K562 (cell line): ENCODE data around the gene SPAG17. TPM values are rescaled to one million over a fixed set of nuclear protein-coding genes. Genes with fewer than 3 reads are reported as not detected.

Source experiments
- ATAC-seq: fragments of 200-7000 bp; cut with Tn5 transposase; 3 replicates; pipeline ENCODE4 v1.9.1; 2020; ENCODE audit warnings: moderate library complexity
- BruUV-seq: library from RNA; stranded (reverse); fragments of 400-500 nt; replicated peaks from 2 replicates; lab custom pipeline; 2021; lab: Mats Ljungman, UMichigan
- CTCF ChIA-PET: fragments of 300-600 bp; formaldehyde crosslinking; extraction: SDS; loops from one replicate; lab custom pipeline; 2021; ENCODE audit warnings: low intra/inter-chr PET ratio; lab: Yijun Ruan, JAX
- POLR2A ChIA-PET: fragments of 300-600, 350-650 bp; sonication (Branson Sonifier 250); formaldehyde crosslinking; extraction: SDS; loops from one replicate; lab custom pipeline; 2021; ENCODE audit warnings: antibody characterized with exemption, inconsistent platforms; lab: Yijun Ruan, JAX
- DNase-seq, 4 experiments: peaks; one replicate each; pipeline versions ENCODE4 v3.0.0 to v3.0.0-alpha.2; 2011 to 2018; ENCODE audit warnings: low spot score in 3 of 4, mixed read lengths in 3 of 4; ENCODE audit errors: extremely low read depth in 1 of 4
- FAIRE-seq: peaks from 2 replicates; lab custom pipeline; 2011; peaks lifted over from hg19 to GRCh38; lab: Jason Lieb, UNC
- H2AFZ ChIP-seq: 2 replicates; pipeline ENCODE4 v1.6.0; 2011; ENCODE audit warnings: low read depth, low read length, control low read depth, inconsistent platforms
- H3K27ac ChIP-seq: fragments of 200-600 bp; 3 replicates; pipeline ENCODE4 v1.8.0; 2011; ENCODE audit warnings: low read depth, mild to moderate bottlenecking, control low read depth, inconsistent platforms, low read length, moderate library complexity, mixed read lengths; ENCODE audit errors: extremely low read depth
- H3K27me3 ChIP-seq, 2 experiments: fragments of 300-600 bp in 1 of 2; 2 replicates in 1 of 2; 3 replicates in 1 of 2; pipeline versions ENCODE4 v1.6.0 to v1.8.0; 2011; ENCODE audit warnings: inconsistent platforms in 2 of 2, low read length in 2 of 2, mild to moderate bottlenecking in 1 of 2, mixed read lengths in 1 of 2, moderate library complexity in 1 of 2; ENCODE audit not compliant: control insufficient read depth in 2 of 2, insufficient read depth in 2 of 2
- H3K36me3 ChIP-seq: fragments of 300-600 bp; 3 replicates; pipeline ENCODE4 v1.8.0; 2011; ENCODE audit warnings: mild to moderate bottlenecking, low read length, inconsistent platforms; ENCODE audit not compliant: control insufficient read depth, insufficient read depth
- H3K4me1 ChIP-seq, 2 experiments: fragments of 200-600 bp in 1 of 2; replicated peaks in 1 of 2; 2 replicates in 1 of 2; 3 replicates in 1 of 2; pipeline versions ENCODE4 v1.5.1 to v1.8.0; 2011; ENCODE audit warnings: inconsistent platforms in 2 of 2, low read length in 2 of 2, mild to moderate bottlenecking in 1 of 2, mixed read lengths in 1 of 2, moderate library complexity in 1 of 2; ENCODE audit not compliant: control insufficient read depth in 2 of 2, insufficient read depth in 2 of 2
- H3K4me2 ChIP-seq: 2 replicates; pipeline ENCODE4 v1.6.1; 2011; ENCODE audit warnings: low read length, control low read depth, inconsistent platforms, mixed read lengths; ENCODE audit not compliant: insufficient read depth
- H3K4me3 ChIP-seq: fragments of 200-600 bp; sonication (generic), shearing (Covaris generic); 2 replicates; pipeline ENCODE4 v1.5.1; 2016; ENCODE audit warnings: control low read depth, inconsistent platforms
- H3K79me2 ChIP-seq: fragments of 200-600 bp; 3 replicates; pipeline ENCODE4 v1.8.0; 2011; ENCODE audit warnings: low read length, inconsistent platforms; ENCODE audit not compliant: control insufficient read depth, insufficient read depth
- H3K9ac ChIP-seq, 2 experiments: 2 replicates each; pipeline versions ENCODE4 v1.6.0 to v1.6.1; 2011; ENCODE audit warnings: low read depth in 2 of 2, low read length in 2 of 2, control low read depth in 1 of 2, inconsistent platforms in 1 of 2, mild to moderate bottlenecking in 1 of 2, mixed read lengths in 1 of 2; ENCODE audit not compliant: insufficient read depth in 1 of 2
- H3K9me1 ChIP-seq: one replicate; pipeline ENCODE4 v1.6.0; 2011; ENCODE audit warnings: inconsistent platforms, mild to moderate bottlenecking, low read length, moderate library complexity; ENCODE audit not compliant: control insufficient read depth, insufficient read depth
- H3K9me3 ChIP-seq: replicated peaks from 2 replicates; pipeline ENCODE4 v1.5.1; 2011; ENCODE audit warnings: low read depth, low read length, inconsistent platforms; ENCODE audit not compliant: control insufficient read depth, insufficient read depth
- H4K20me1 ChIP-seq: replicated peaks from 2 replicates; pipeline ENCODE4 v1.6.1; 2011; ENCODE audit warnings: low read length, inconsistent platforms, mixed read lengths; ENCODE audit not compliant: control insufficient read depth, insufficient read depth
- ATF2 ChIP-seq: sonication (generic); formaldehyde crosslinking; IDR thresholded peaks from 2 replicates; pipeline ENCODE4 v1.8.1; 2022; ENCODE audit warnings: missing genetic modification reagents
- CBX2 ChIP-seq: fragments of 200-600 bp; sonication (generic); IDR thresholded peaks from one replicate; pipeline ENCODE4 v1.6.1; 2012; ENCODE audit warnings: mild to moderate bottlenecking, low read length, inconsistent platforms; ENCODE audit not compliant: insufficient read depth, poor library complexity, severe bottlenecking
- CUX1 ChIP-seq: fragments of 200-800 bp; sonication (Bioruptor generic); IDR thresholded peaks from 2 replicates; pipeline ENCODE4 v1.6.1; 2016; ENCODE audit warnings: missing genetic modification characterization, missing compliant biosample characterization
- GTF2E2 ChIP-seq: fragments of 200-800 bp; sonication (Bioruptor generic); IDR thresholded peaks from 2 replicates; pipeline ENCODE4 v1.6.1; 2016; ENCODE audit warnings: missing genetic modification characterization, missing compliant biosample characterization
- MAFK ChIP-seq: IDR thresholded peaks from 2 replicates; pipeline ENCODE4 v1.6.1; 2011; ENCODE audit warnings: low read length, improper control_type of control experiment
- MYC ChIP-seq, 2 experiments: fragments of 250-450 bp in 1 of 2; sonication (Bioruptor Pico) in 1 of 2; IDR thresholded peaks; 2 replicates each; pipeline versions ENCODE4 v1.5.1 to v1.6.1; 2012 to 2021; ENCODE audit warnings: low read depth in 2 of 2, borderline replicate concordance in 1 of 2, improper control_type of control experiment in 1 of 2, low read length in 1 of 2, mild to moderate bottlenecking in 1 of 2, moderate library complexity in 1 of 2
- RAD51 ChIP-seq: fragments of 450-650 bp; IDR thresholded peaks from 2 replicates; pipeline ENCODE4 v1.7.1; 2016; ENCODE audit warnings: low read depth, mild to moderate bottlenecking, borderline replicate concordance
- SMAD1 ChIP-seq: fragments of 150-350 bp; IDR thresholded peaks from 2 replicates; pipeline ENCODE4 v1.6.1; 2014; ENCODE audit warnings: low read length, low read depth; ENCODE audit not compliant: partially characterized antibody
- TFAM ChIP-seq: fragments of 250-450 bp; sonication (Bioruptor Pico); conservative IDR thresholded peaks from 2 replicates; pipeline ENCODE4 v1.5.0; 2021; ENCODE audit warnings: mild to moderate bottlenecking, moderate library complexity
- ZNF311 ChIP-seq: fragments of 250-450 bp; sonication (Bioruptor Pico); IDR thresholded peaks from 2 replicates; pipeline ENCODE4 v1.4.0; 2020; ENCODE audit warnings: mild to moderate bottlenecking, moderate library complexity
- ZNF398 ChIP-seq: fragments of 250-450 bp; sonication (Bioruptor Pico); IDR thresholded peaks from 2 replicates; pipeline ENCODE4 v1.8.0; 2021; ENCODE audit warnings: moderate library complexity, mild to moderate bottlenecking, inconsistent platforms
- ZNF75A ChIP-seq: fragments of 450-650 bp; formaldehyde crosslinking; IDR thresholded peaks from 2 replicates; pipeline ENCODE4 v1.4.0; 2020; ENCODE audit warnings: mild to moderate bottlenecking
- WGBS: fragments of 100-300 bp; shearing (Covaris generic); methylation state at CpG from one replicate; pipeline ENCODE4 v1.1.6; 2016; ENCODE audit warnings: low coverage, mixed read lengths; ENCODE audit not compliant: insufficient coverage; ENCODE audit errors: missing lambda C conversion rate; 5-methylcytosine and 5-hydroxymethylcytosine counted together
- in situ Hi-C: fragments of 300-500 bp; cut with MboI; formaldehyde crosslinking; loops from 4 replicates; pipeline ENCODE4 v1.15.0; 2018; ENCODE audit warnings: inconsistent platforms, mixed read lengths
- intact Hi-C: fragments of 100-400 bp; cut with micrococcal nuclease; formaldehyde crosslinking; loops from 2 replicates; pipeline ENCODE4 v1.14.2; 2022
- polyA plus RNA-seq, 8 experiments: library from polyadenylated mRNA; depleted of rRNA in 4 of 8; stranded (reverse) in 5 of 8; unstranded in 3 of 8; fragments of >200 nt; fragmentation: Nextera tagmentation in 2 of 8; fragmentation: Illumina TruSeq in 1 of 8; extraction: Ambion mirVana in 2 of 8; extraction: Trizol in 1 of 8; gene quantifications; 2 replicates each; pipeline versions ENCODE4 v1.2.1 to v1.2.3, GENCODE V29; 2011 to 2014; ENCODE audit warnings: inconsistent platforms in 1 of 8, missing spikeins in 1 of 8
- total RNA-seq, 7 experiments: library from RNA; depleted of rRNA in 6 of 7; stranded (reverse); fragments of >200 nt in 6 of 7; fragmentation: Illumina TruSeq in 2 of 7; extraction: Trizol in 2 of 7; gene quantifications; 2 replicates each; pipeline versions ENCODE4 v1.2.1 to v1.2.3, GENCODE V29; 2011 to 2021; ENCODE audit warnings: low replicate concordance in 1 of 7

Gene SPAG17
- total and polyA plus RNA-seq, 9 of the 15 experiments (the other 6 are each of a cell fraction or from before 2014, with no cell fraction given) = 0.07 to 2.1 (median 1.5) TPM

- peaks cover 52% of the 10 kb centered on the region for H3K79me2 ChIP-seq
- H2AFZ ChIP-seq = no peak overlapping the region
- no peak overlapping the region for H3K4me2 ChIP-seq
- H3K9me3 ChIP-seq = no peaks in the 10 kb centered on the region
- H4K20me1 ChIP-seq = peaks cover 4% of the 10 kb centered on the region; the same call in 1 of the 2 replicates
- no peaks in the 10 kb centered on the region for H3K9me1 ChIP-seq
- CTCF ChIA-PET = no interaction called here
- intact Hi-C loops (no loop called here), in situ Hi-C loops (no loop called here)
- no peak for DNase-seq
- no peak overlapping the region for H3K4me3 ChIP-seq
- POLR2A ChIA-PET = interaction anchor here (0.8 to 1.3 kb wide), 2 partner anchors 9 to 318 kb away, joined by 3 to 4 read pairs; no protein-coding TSS in a partner anchor
- WGBS = 89% methylated on average over 2 of the region's 2 CpGs
- FAIRE-seq = no peak
- H3K36me3 ChIP-seq = peaks cover 72% of the 10 kb centered on the region
- no peak overlapping the region for H3K27ac ChIP-seq
- BruUV-seq = no TSS peak
- H3K4me1 ChIP-seq = peaks cover 3% of the 10 kb centered on the region in 2 experiments; a peak in 2 of 5 replicates
- ATAC-seq = no peak
- no peaks in the 10 kb centered on the region for H3K27me3 ChIP-seq
- no peak overlapping the region for H3K9ac ChIP-seq
- TF ChIP-seq ZNF75A (CRISPR knock-in tag) = no peak
- no peak for TF ChIP-seq SMAD1
- no peak for TF ChIP-seq MAFK
- TF ChIP-seq MYC (IDR thresholded peaks at IDR 0.05; ENCODE audit: low read depth, low read length) = no peak
- no peak for TF ChIP-seq MYC (CRISPR knock-in tag; IDR thresholded peaks at IDR 0.05; ENCODE audit: borderline replicate concordance, low read depth)
- TF ChIP-seq GTF2E2 (tag) = no peak
- no peak for TF ChIP-seq CBX2
- no peak for TF ChIP-seq ATF2 (CRISPR knock-in tag)
- TF ChIP-seq TFAM (CRISPR knock-in tag) = no peak
- no peak for TF ChIP-seq CUX1 (CRISPR knock-in tag)
- no peak for TF ChIP-seq ZNF311 (CRISPR knock-in tag)
- no peak for TF ChIP-seq ZNF398
- no peak for TF ChIP-seq RAD51
Measured at GRCh38 chr1:117933769-117934168, 251.3 kb downstream of the SPAG17 start.
